Pancreas (tissue), 10 donors: ENCODE data around the gene ODC1. TPM values are rescaled to one million over a fixed set of nuclear protein-coding genes. Genes with fewer than 3 reads are reported as not detected.
"Not testable (repeated sequence)": the region's sequence is repeated elsewhere in the genome, so short reads cannot be mapped to it uniquely, and the experiment has no call there.

Experiments
- ATAC-seq, 4 donors: fragments of 200-7000 bp; cut with Tn5 transposase; one replicate each; pipeline versions ENCODE4 v1.8.0 to v1.9.1; 2020; ENCODE audit warnings: mild to moderate bottlenecking in 4 of 4, moderate library complexity in 4 of 4
- DNase-seq, 6 donors: peaks; one replicate each; pipeline ENCODE4 v3.0.0-alpha.2; 2020
- FAIRE-seq: peaks from 2 replicates; lab custom pipeline; 2012; peaks lifted over from hg19 to GRCh38; lab: Jason Lieb, UNC
- H3K27ac ChIP-seq, 4 donors: fragments of 200-600 bp; sonication (generic); 1 replicate in 3 of 4; 2 replicates in 1 of 4; pipeline versions ENCODE4 v1.5.0 to v1.8.0; 2020
- H3K27me3 ChIP-seq, 4 donors: fragments of 200-600 bp; one replicate each; pipeline ENCODE4 v1.8.0; 2021
- H3K36me3 ChIP-seq, 3 donors: fragments of 200-600 bp; sonication (generic) in 1 of 3; one replicate each; pipeline versions ENCODE4 v1.5.0 to v1.8.0; 2020 to 2021
- H3K4me1 ChIP-seq, 3 donors: fragments of 200-600 bp; one replicate each; pipeline ENCODE4 v1.8.0; 2021
- H3K4me3 ChIP-seq, 4 donors: fragments of 200-600 bp; sonication (generic) in 2 of 4; one replicate each; pipeline versions ENCODE4 v1.5.0 to v1.8.0; 2020 to 2021
- H3K9me3 ChIP-seq, 4 donors: fragments of 200-600 bp; one replicate each; pipeline ENCODE4 v1.8.0; 2021
- WGBS, 2 donors: extraction: QIAGEN DNeasy Blood & Tissue Kit; methylation state at CpG; one replicate each; pipeline ENCODE4 v1.1.7; 2013; 5-methylcytosine and 5-hydroxymethylcytosine counted together
- intact Hi-C, 3 donors: fragments of 100-400 bp; cut with DNase I; formaldehyde crosslinking; loops; one replicate each; pipeline versions ENCODE4 v1.11.1 to v1.14.2; 2022
- polyA plus RNA-seq, 2 donors: library from polyadenylated mRNA; stranded (reverse); fragments of 200-250 nt; gene quantifications; one replicate each; pipeline ENCODE4 v1.2.3, GENCODE V29; 2013
- total RNA-seq, 6 donors: library from RNA; stranded (reverse); fragmentation: NEBNext Ultra II Directional in 4 of 6; extraction: Animal tissue kit (Norgen Biotek cat#: 25700) in 4 of 6; gene quantifications; one replicate each; pipeline versions ENCODE4 v1.2.1 to v1.2.4, GENCODE V29; 2021 to 2023
- TF ChIP-seq, protein P1 (sequence below), 4 donors: fragments of 200-600 bp; sonication (generic) in 3 of 4; IDR thresholded peaks; one replicate each; pipeline versions ENCODE4 v1.5.0 to v1.8.0; 2021; ENCODE audit warnings: antibody characterized with exemption in 4 of 4
- donor health status: healthy with polysubstance abuse.
- donor health status: DM: no; HTN: no; CAD: no; lungs with moderate emphysema.
- donor health status: DM: no; HTN: no; CAD: no.
- donor health status: control.
- donor health status: control.
- donor health status: Bipolar disorder and iron deficiency.
- donor health status: DM: yes; HTN: yes; CAD: no.
- donor health status: DM: no; HTN: no; CAD: no.
- donor health status: DM: no; HTN: no; CAD: no.
- donor health status: DM: yes; HTN: yes; CAD: no.

The ODC1 gene
- total and polyA plus RNA-seq, 8 donors: 9.3 to 52.2 (median 28.5) TPM

DNA sequence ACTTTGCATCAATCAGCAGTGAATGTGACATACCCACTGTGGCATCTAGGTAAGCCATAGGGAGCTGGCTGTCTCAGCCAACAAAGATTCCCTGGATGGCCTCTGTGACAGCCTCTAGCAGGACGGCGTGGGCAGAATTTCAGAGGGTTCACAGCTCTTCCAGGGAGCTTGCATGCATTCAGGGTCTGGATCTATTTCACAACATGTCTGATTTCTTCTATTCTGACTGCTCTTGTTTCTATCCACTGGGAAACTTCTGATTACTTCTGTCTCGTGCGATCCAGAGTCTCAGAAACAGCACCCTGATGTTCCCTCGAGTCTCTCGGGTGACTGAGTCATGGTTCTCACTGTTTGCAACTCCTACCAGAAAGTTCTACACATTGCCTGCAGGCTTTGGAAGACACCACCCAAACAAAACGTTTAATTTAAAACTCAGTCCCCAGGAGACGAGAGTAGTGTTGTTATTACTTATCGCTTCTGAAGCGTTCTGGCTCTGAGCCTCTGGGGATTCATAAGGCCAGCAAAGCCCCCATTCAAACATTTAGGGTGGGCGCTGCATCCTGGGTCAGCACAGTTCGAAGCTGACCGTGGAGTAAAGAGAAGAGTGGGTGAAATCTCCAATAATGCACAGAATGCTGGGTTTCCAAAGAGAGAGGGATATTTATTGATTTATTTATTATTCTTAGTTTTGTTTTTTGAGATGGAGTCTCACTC, 41.9 kb upstream of the ODC1 start:
- Histone ChIP-seq H3K4me1 (no peaks in the 10 kb centered on the region), H3K9me3 (no peaks in the 10 kb centered on the region), H3K27ac (no peak overlapping the region), H3K27me3 (no peaks in the 10 kb centered on the region), H3K4me3 (no peak overlapping the region), H3K36me3 (no peaks in the 10 kb centered on the region)
- intact Hi-C loops: no loop called here
- TF ChIP-seq, protein P1, sequence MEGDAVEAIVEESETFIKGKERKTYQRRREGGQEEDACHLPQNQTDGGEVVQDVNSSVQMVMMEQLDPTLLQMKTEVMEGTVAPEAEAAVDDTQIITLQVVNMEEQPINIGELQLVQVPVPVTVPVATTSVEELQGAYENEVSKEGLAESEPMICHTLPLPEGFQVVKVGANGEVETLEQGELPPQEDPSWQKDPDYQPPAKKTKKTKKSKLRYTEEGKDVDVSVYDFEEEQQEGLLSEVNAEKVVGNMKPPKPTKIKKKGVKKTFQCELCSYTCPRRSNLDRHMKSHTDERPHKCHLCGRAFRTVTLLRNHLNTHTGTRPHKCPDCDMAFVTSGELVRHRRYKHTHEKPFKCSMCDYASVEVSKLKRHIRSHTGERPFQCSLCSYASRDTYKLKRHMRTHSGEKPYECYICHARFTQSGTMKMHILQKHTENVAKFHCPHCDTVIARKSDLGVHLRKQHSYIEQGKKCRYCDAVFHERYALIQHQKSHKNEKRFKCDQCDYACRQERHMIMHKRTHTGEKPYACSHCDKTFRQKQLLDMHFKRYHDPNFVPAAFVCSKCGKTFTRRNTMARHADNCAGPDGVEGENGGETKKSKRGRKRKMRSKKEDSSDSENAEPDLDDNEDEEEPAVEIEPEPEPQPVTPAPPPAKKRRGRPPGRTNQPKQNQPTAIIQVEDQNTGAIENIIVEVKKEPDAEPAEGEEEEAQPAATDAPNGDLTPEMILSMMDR (IDR thresholded peaks at IDR 0.05): no peak
- ATAC-seq (no peak), DNase-seq (no peak), FAIRE-seq (no peak)
- WGBS, 2 donors: 88 to 89% methylated on average over 13 of the region's 13 CpGs

DNA sequence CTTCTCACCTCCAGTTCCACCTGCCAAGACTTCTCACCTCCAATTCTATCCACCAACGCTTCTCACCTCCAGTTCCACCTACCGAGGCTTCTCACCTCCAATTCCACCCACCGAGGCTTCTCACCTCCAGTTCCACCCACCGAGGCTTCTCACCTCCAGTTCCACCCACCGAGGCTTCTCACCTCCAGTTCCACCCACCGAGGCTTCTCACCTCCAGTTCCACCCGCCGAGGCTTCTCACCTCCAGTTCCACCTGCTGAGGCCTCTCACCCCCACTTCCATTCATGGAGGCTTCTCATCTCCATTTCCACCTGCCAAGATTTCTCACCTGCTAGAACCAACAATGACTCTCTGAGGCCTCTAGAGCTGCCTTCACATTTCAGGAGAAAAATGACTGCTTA, 40.0 kb upstream of the ODC1 start:
- DNase-seq, H3K4me1 ChIP-seq, intact Hi-C loops, H3K27ac ChIP-seq, H3K36me3 ChIP-seq, H3K4me3 ChIP-seq, FAIRE-seq, H3K27me3 ChIP-seq, ATAC-seq, H3K9me3 ChIP-seq: not testable (repeated sequence)
- 88 to 95% methylated on average over 7 to 8 of the region's 8 CpGs for WGBS, 2 donors

DNA sequence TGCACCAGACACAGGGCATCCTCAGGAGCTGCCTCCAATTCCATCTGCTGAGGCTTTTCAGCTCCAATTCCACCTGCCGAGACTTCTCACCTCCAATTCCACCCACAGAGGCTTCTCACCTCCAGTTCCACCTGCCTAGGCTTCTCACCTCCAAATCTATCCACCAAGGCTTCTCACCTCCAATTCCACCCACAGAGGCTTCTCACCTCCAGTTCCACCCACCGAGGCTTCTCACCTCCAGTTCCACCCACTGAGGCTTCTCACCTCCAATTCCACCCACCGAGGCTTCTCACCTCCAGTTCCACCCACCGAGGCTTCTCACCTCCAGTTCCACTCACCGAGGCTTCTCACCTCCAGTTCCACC, 39.6 kb upstream of the ODC1 start:
- DNase-seq, H3K36me3 ChIP-seq, intact Hi-C loops, H3K27me3 ChIP-seq, ATAC-seq, FAIRE-seq, H3K4me1 ChIP-seq, H3K27ac ChIP-seq, H3K4me3 ChIP-seq, H3K9me3 ChIP-seq: not testable (repeated sequence)
- 88 to 92% methylated on average over 5 of the region's 5 CpGs for WGBS, 2 donors

DNA sequence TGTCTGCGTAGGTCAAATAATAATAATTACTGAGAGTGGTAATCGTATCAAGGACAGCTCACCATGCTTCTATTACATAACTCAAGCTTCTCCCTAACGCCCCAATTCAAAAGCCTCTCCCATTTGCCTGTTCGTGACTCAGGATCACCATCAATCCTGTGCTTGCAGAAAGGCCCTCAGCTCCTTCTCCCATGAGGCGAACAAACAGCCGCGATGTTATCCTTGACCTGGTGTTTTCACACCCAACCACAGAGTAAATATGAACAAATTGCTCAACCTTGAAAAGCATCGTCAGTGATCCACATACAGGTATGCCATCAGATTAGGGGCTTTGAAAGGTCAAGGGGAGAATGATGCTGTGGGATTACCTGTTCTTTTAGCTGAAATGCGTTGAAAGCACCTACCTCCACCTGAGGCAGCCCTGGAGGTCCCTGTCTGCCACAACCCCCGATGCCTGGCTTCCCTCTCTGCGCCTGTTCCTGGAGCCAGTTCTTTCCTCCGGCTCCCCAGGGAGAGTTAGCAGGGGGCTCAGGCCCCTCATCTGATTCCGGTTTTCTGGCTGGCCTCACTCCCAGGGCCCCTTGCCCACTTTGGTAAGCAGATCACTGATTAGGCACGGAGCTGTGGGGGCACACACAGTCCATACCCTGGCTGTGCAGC, 39.1 kb upstream of the ODC1 start:
- Histone ChIP-seq H3K4me3 (no peak overlapping the region), H3K9me3 (no peaks in the 10 kb centered on the region), H3K27ac (no peak overlapping the region), H3K36me3 (no peaks in the 10 kb centered on the region), H3K27me3 (no peaks in the 10 kb centered on the region), H3K4me1 (no peaks in the 10 kb centered on the region)
- WGBS, 2 donors: 52 to 53% methylated on average over 14 of the region's 14 CpGs
- TF ChIP-seq, protein P1 (IDR thresholded peaks at IDR 0.05): no peak
- intact Hi-C loops: no loop called here
- FAIRE-seq (no peak), DNase-seq (peak in 1 of 6 donors; percentile 44), ATAC-seq (peak in 3 of 4 donors; percentile 35 to 62 (median 43))

DNA sequence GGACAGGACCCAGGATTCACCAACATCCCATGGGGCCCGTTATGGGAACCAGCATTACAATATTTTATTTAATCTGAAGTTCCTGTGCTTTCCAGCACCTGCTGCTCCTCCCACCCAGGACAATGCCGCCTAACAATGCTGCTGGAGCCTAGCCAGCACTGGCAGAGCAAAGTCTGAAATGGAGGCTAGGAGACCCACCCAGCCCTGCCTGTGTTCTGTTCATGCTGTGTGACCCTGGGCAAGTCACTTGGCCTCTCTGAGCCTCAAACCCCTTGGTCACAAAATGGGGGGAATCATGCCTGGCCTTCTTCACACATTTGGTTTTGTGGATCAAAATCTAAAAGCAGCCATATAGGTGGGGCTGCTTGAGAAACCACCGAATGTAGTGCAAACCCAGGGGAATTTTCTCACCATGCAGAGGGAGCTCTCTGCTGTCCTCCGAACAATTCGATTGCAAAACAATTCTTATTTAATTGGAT, 38.5 kb upstream of the ODC1 start:
- Histone ChIP-seq H3K27ac (no peak overlapping the region), H3K4me1 (no peaks in the 10 kb centered on the region), H3K36me3 (no peaks in the 10 kb centered on the region), H3K4me3 (no peak overlapping the region), H3K9me3 (no peaks in the 10 kb centered on the region), H3K27me3 (no peaks in the 10 kb centered on the region)
- intact Hi-C loops: no loop called here
- WGBS, 2 donors: 47 to 51% methylated on average over 5 of the region's 5 CpGs
- TF ChIP-seq, protein P1 (IDR thresholded peaks at IDR 0.05): no peak
- DNase-seq (peak in 2 of 6 donors; percentile 15 to 50), ATAC-seq (peak in 2 of 4 donors; percentile 71 to 73), FAIRE-seq (no peak)

DNA sequence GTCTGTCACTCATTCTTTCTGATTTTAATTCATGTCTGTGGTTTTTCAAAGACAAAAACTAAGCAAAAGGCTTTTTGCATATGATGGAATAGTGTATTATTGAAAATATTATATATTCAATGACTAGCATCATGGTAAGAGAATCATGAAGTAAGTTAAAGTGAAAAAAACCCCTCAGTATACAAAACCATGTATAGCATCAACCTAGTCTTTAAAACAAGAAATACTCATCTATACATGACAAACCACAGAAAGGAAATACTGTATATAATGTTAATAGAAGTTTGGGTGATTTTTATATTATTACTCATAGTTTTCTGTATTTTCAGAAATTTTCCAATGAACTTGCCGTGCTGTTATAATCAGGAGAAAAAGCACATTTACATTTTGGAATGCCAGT, 38.0 kb upstream of the ODC1 start:
- intact Hi-C loops: no loop called here
- no peaks in the 10 kb centered on the region for H3K36me3 ChIP-seq
- no peak overlapping the region for H3K4me3 ChIP-seq
- H3K27me3 ChIP-seq: no peaks in the 10 kb centered on the region
- 83 to 85% methylated on average over 1 of the region's 1 CpG for WGBS, 2 donors
- no peak overlapping the region for H3K27ac ChIP-seq
- no peak for FAIRE-seq
- no peak for ATAC-seq
- TF ChIP-seq, protein P1 (IDR thresholded peaks at IDR 0.05): no peak
- no peak for DNase-seq
- H3K4me1 ChIP-seq: no peaks in the 10 kb centered on the region
- H3K9me3 ChIP-seq: no peaks in the 10 kb centered on the region
